Liver (tissue), 9 donors: Measurements from ENCODE around the gene GRK1. TPM values are rescaled to one million over a fixed set of nuclear protein-coding genes. Genes with fewer than 3 reads are reported as not detected.

Experiments used
- DNase-seq: peaks from one replicate; pipeline ENCODE4 v3.0.0-alpha.2; 2017; ENCODE audit warnings: low spot score
- H3K27ac ChIP-seq, 2 donors: one replicate each; pipeline ENCODE4 v1.7.0; 2013; ENCODE audit warnings: inconsistent platforms in 2 of 2, low read length in 2 of 2, control low read depth in 1 of 2, low read depth in 1 of 2, mild to moderate bottlenecking in 1 of 2
- H3K27me3 ChIP-seq, 4 donors: one replicate each; pipeline versions ENCODE4 v1.6.1 to v1.7.0; 2013; ENCODE audit warnings: low read length in 3 of 4, inconsistent platforms in 1 of 4, mild to moderate bottlenecking in 1 of 4, moderate library complexity in 1 of 4; ENCODE audit not compliant: control insufficient read depth in 4 of 4, insufficient read depth in 4 of 4
- H3K36me3 ChIP-seq, 4 donors: one replicate each; pipeline versions ENCODE4 v1.6.1 to v1.7.0; 2013; ENCODE audit warnings: low read length in 3 of 4, mild to moderate bottlenecking in 3 of 4, low read depth in 1 of 4, moderate library complexity in 1 of 4; ENCODE audit not compliant: control insufficient read depth in 4 of 4, insufficient read depth in 3 of 4
- H3K4me1 ChIP-seq, 4 donors: one replicate each; pipeline versions ENCODE4 v1.6.1 to v1.7.0; 2013; ENCODE audit warnings: low read length in 3 of 4, mild to moderate bottlenecking in 3 of 4, moderate library complexity in 1 of 4; ENCODE audit not compliant: control insufficient read depth in 4 of 4, insufficient read depth in 4 of 4
- H3K4me3 ChIP-seq, 3 donors: one replicate each; pipeline versions ENCODE4 v1.6.1 to v1.7.0; 2013; ENCODE audit warnings: low read length in 3 of 3, control low read depth in 1 of 3, low read depth in 1 of 3, mild to moderate bottlenecking in 1 of 3
- H3K9ac ChIP-seq, 2 donors: one replicate each; pipeline ENCODE4 v1.7.0; 2013; ENCODE audit warnings: low read length in 2 of 2, mild to moderate bottlenecking in 2 of 2, moderate library complexity in 2 of 2, control low read depth in 1 of 2, low read depth in 1 of 2
- H3K9me3 ChIP-seq, 4 donors: one replicate each; pipeline versions ENCODE4 v1.6.1 to v1.7.0; 2013; ENCODE audit warnings: low read length in 3 of 4; ENCODE audit not compliant: control insufficient read depth in 4 of 4
- FOXA1 ChIP-seq: IDR thresholded peaks from 2 replicates; pipeline ENCODE4 v1.6.1; 2016; ENCODE audit warnings: antibody characterized with exemption
- FOXA2 ChIP-seq: IDR thresholded peaks from 2 replicates; pipeline ENCODE4 v1.6.1; 2016; ENCODE audit warnings: antibody characterized with exemption
- GABPA ChIP-seq, 2 donors: IDR thresholded peaks in 1 of 2; conservative IDR thresholded peaks in 1 of 2; 2 replicates each; pipeline ENCODE4 v1.6.1; 2016; ENCODE audit warnings: antibody characterized with exemption in 2 of 2, mild to moderate bottlenecking in 1 of 2, moderate library complexity in 1 of 2
- HNF4G ChIP-seq: IDR thresholded peaks from 2 replicates; pipeline ENCODE4 v1.6.1; 2016; ENCODE audit warnings: antibody characterized with exemption
- JUND ChIP-seq, 2 donors: IDR thresholded peaks; 2 replicates each; pipeline ENCODE4 v1.6.1; 2016; ENCODE audit warnings: antibody characterized with exemption in 2 of 2
- NR2F2 ChIP-seq: IDR thresholded peaks from 2 replicates; pipeline ENCODE4 v1.6.1; 2016; ENCODE audit warnings: antibody characterized with exemption
- RAD21 ChIP-seq, 2 donors: IDR thresholded peaks; 2 replicates each; pipeline ENCODE4 v1.6.1; 2016; ENCODE audit warnings: antibody characterized with exemption in 2 of 2, mild to moderate bottlenecking in 2 of 2
- REST ChIP-seq: IDR thresholded peaks from 2 replicates; pipeline ENCODE4 v1.6.1; 2016; ENCODE audit warnings: antibody characterized with exemption, mild to moderate bottlenecking
- SP1 ChIP-seq: IDR thresholded peaks from 2 replicates; pipeline ENCODE4 v1.6.1; 2018; ENCODE audit warnings: antibody characterized with exemption, mild to moderate bottlenecking
- YY1 ChIP-seq: IDR thresholded peaks from 2 replicates; pipeline ENCODE4 v1.6.1; 2016; ENCODE audit warnings: antibody characterized with exemption, mild to moderate bottlenecking
- WGBS: extraction: QIAGEN DNeasy Blood & Tissue Kit; methylation state at CpG from one replicate; pipeline ENCODE4 v1.1.7; 2013; 5-methylcytosine and 5-hydroxymethylcytosine counted together
- polyA plus RNA-seq, 2 donors: library from polyadenylated mRNA; stranded (reverse) in 1 of 2; unstranded in 1 of 2; fragments of 200-250 nt in 1 of 2; fragments of >200 nt in 1 of 2; fragmentation: Nextera tagmentation in 1 of 2; extraction: Ambion mirVana in 1 of 2; gene quantifications; one replicate each; pipeline versions ENCODE4 v1.2.1 to v1.2.3, GENCODE V29; 2013 to 2015
- total RNA-seq, 2 donors: library from RNA; depleted of rRNA; stranded (reverse); fragments of >200 nt; gene quantifications; one replicate each; pipeline ENCODE4 v1.2.3, GENCODE V29; 2014
- TF ChIP-seq, protein P1 (sequence below): IDR thresholded peaks from 2 replicates; pipeline ENCODE4 v1.6.1; 2016; ENCODE audit warnings: antibody characterized with exemption
- TF ChIP-seq, protein P2 (sequence below): fragments of 150-350 bp; IDR thresholded peaks from 2 replicates; pipeline ENCODE4 v1.5.1; 2017; ENCODE audit warnings: improper control_type of control experiment, low read depth, low read length; ENCODE audit not compliant: missing input control
- donor health status: healthy.
- donor health status: healthy.
- donor health status: healthy.
- donor health status: healthy.
- donor health status: healthy.

The GRK1 gene
- total and polyA plus RNA-seq, 4 donors: 0.05 TPM; not detected in 3

DNA sequence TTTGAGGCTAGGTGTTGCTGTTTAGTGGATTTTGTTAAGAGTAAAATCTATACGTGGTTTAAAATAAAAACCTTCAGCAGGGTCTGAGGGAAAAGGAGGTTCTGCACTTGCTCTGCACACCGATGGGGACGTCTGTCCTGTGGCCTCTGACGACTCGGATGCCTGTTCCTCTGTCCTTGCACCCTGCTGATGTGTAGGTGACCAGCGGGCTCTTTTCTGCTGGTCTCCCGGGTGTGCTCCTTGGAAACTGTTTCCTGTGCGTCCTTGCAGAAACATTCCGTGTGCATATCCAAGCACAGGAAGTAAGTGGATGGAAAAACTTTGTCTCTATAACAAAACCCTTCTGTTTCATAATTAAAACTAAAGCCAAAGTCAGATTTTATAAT, 12.9 kb upstream of the GRK1 start:
- Histone ChIP-seq H3K27me3 (no peaks in the 10 kb centered on the region), H3K9me3 (no peaks in the 10 kb centered on the region), H3K27ac (no peak overlapping the region), H3K36me3 (no peaks in the 10 kb centered on the region), H3K9ac (no peak overlapping the region), H3K4me1 (no peaks in the 10 kb centered on the region), H3K4me3 (no peak overlapping the region)
- WGBS: 77% methylated on average over 9 of the region's 9 CpGs
- DNase-seq: no peak
- TF ChIP-seq, protein P1, sequence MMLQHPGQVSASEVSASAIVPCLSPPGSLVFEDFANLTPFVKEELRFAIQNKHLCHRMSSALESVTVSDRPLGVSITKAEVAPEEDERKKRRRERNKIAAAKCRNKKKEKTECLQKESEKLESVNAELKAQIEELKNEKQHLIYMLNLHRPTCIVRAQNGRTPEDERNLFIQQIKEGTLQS: no peak
- TF ChIP-seq YY1: no peak
- TF ChIP-seq GABPA (IDR thresholded peaks at IDR 0.05 in 1 of 2, conservative IDR thresholded peaks at IDR 0.05 in 1 of 2): no peak

DNA sequence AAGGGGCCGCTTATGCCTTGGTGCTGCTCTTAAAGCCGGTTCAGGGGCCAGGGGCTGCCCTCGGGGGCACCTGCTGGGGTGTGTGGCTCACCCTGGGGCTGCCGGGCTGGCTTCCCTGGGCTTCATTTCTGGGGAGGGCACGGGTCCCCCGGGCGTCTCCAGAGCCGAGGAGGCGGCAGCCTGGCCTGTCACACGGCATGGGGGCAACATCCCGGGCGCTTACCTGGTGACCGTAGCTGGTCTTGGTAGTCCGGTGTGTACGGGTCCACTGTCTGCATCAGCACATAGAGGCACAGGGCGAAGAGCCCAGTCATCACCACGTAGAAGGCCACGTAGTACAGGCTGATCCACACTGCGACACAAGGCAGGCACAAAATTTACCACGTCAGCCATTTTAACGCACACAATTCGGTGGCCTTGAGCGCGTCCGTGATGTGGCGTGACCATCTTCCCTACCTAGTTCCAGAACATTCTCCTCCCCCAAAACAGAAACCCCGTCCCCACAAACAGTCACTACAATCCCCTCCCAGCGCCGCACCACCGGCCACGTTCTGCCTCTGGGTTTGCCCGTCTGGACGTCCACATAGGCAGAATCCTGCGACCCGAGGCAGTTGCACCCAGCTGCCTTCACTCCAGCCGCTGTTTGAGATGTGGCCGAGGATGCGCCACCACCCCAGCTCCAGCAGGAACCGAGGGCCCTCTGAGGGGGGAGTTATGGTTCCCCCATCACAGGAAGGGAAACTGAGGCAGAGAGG, 12.3 kb upstream of the GRK1 start:
- Histone ChIP-seq H3K4me3 (no peak overlapping the region), H3K4me1 (no peaks in the 10 kb centered on the region), H3K9ac (no peak overlapping the region), H3K27ac (no peak overlapping the region), H3K27me3 (no peaks in the 10 kb centered on the region), H3K9me3 (no peaks in the 10 kb centered on the region), H3K36me3 (no peaks in the 10 kb centered on the region)
- no peak for TF ChIP-seq FOXA1
- no peak for TF ChIP-seq HNF4G
- no peak for TF ChIP-seq RAD21 (IDR thresholded peaks at IDR 0.05)
- TF ChIP-seq NR2F2: no peak
- no peak for TF ChIP-seq REST
- no peak for TF ChIP-seq FOXA2
- no peak for TF ChIP-seq JUND (IDR thresholded peaks at IDR 0.05)
- no peak for TF ChIP-seq SP1
- no peak for TF ChIP-seq YY1
- TF ChIP-seq, protein P2, sequence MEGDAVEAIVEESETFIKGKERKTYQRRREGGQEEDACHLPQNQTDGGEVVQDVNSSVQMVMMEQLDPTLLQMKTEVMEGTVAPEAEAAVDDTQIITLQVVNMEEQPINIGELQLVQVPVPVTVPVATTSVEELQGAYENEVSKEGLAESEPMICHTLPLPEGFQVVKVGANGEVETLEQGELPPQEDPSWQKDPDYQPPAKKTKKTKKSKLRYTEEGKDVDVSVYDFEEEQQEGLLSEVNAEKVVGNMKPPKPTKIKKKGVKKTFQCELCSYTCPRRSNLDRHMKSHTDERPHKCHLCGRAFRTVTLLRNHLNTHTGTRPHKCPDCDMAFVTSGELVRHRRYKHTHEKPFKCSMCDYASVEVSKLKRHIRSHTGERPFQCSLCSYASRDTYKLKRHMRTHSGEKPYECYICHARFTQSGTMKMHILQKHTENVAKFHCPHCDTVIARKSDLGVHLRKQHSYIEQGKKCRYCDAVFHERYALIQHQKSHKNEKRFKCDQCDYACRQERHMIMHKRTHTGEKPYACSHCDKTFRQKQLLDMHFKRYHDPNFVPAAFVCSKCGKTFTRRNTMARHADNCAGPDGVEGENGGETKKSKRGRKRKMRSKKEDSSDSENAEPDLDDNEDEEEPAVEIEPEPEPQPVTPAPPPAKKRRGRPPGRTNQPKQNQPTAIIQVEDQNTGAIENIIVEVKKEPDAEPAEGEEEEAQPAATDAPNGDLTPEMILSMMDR: no peak
- no peak for DNase-seq
- WGBS: 91% methylated on average over 39 of the region's 39 CpGs
